HepG2 (cell line): ENCODE measurements around the gene CAPN2. TPM values are rescaled to one million over a fixed set of nuclear protein-coding genes. Genes with fewer than 3 reads are reported as not detected.

ENCODE experiments used
- ATAC-seq: fragments of 200-7000 bp; cut with Tn5 transposase; 3 replicates; pipeline ENCODE4 v1.9.1; 2020; ENCODE audit warnings: mild to moderate bottlenecking, moderate library complexity
- BruUV-seq: library from RNA; stranded (reverse); fragments of 400-500 nt; replicated peaks from 2 replicates; lab custom pipeline; 2021; lab: Mats Ljungman, UMichigan
- CTCF ChIA-PET: fragments of 300-600 bp; formaldehyde crosslinking; extraction: SDS; loops from one replicate; lab custom pipeline; 2021; ENCODE audit warnings: low total read pairs, inconsistent platforms, low intra/inter-chr PET ratio; lab: Yijun Ruan, JAX
- POLR2A ChIA-PET: fragments of 350-600 bp; sonication (Branson Sonifier 250); formaldehyde crosslinking; loops from one replicate; lab custom pipeline; 2020; ENCODE audit warnings: antibody characterized with exemption, inconsistent platforms; lab: Yijun Ruan, JAX
- DNase-seq: peaks from one replicate; pipeline ENCODE4 v3.0.0-alpha.2; 2015; ENCODE audit warnings: low spot score
- FAIRE-seq: peaks from 3 replicates; lab custom pipeline; 2011; peaks lifted over from hg19 to GRCh38; lab: Jason Lieb, UNC
- H2AFZ ChIP-seq: one replicate; pipeline ENCODE4 v1.6.1; 2011; ENCODE audit warnings: low read length, inconsistent platforms
- H3K27ac ChIP-seq: fragments of 300-600 bp; 3 replicates; pipeline ENCODE4 v1.8.0; 2011; ENCODE audit warnings: mixed run types, mild to moderate bottlenecking, mixed read lengths, low read length, inconsistent platforms; ENCODE audit not compliant: insufficient read depth; ENCODE audit errors: extremely low read length
- H3K27me3 ChIP-seq, 2 experiments: fragments of 200-600 bp in 1 of 2; 2 replicates in 1 of 2; 3 replicates in 1 of 2; pipeline versions ENCODE4 v1.6.0 to v1.8.0; 2011; ENCODE audit warnings: low read length in 2 of 2, mild to moderate bottlenecking in 2 of 2, moderate library complexity in 2 of 2, inconsistent platforms in 1 of 2; ENCODE audit not compliant: insufficient read depth in 2 of 2, control insufficient read depth in 1 of 2
- H3K36me3 ChIP-seq, 2 experiments: fragments of 200-600 bp in 1 of 2; replicated peaks in 1 of 2; 2 replicates in 1 of 2; 3 replicates in 1 of 2; pipeline versions ENCODE4 v1.5.1 to v1.8.0; 2011; ENCODE audit warnings: low read length in 2 of 2, inconsistent platforms in 1 of 2; ENCODE audit not compliant: insufficient read depth in 2 of 2, control insufficient read depth in 1 of 2
- H3K4me1 ChIP-seq: 2 replicates; pipeline ENCODE4 v1.5.1; 2012; ENCODE audit warnings: low read length, inconsistent platforms; ENCODE audit not compliant: insufficient read depth
- H3K4me2 ChIP-seq: 2 replicates; pipeline ENCODE4 v1.6.0; 2011; ENCODE audit warnings: low read depth, low read length, inconsistent platforms
- H3K4me3 ChIP-seq, 3 experiments: fragments of 200-600 bp in 1 of 3; sonication (generic), shearing (Covaris generic) in 1 of 3; replicated peaks in 1 of 3; 2 replicates each; pipeline ENCODE4 v1.5.1; 2011 to 2016; ENCODE audit warnings: low read length in 3 of 3, inconsistent platforms in 2 of 3, low read depth in 2 of 3, mild to moderate bottlenecking in 2 of 3, control low read depth in 1 of 3, mixed read lengths in 1 of 3; ENCODE audit not compliant: insufficient read depth in 1 of 3
- H3K79me2 ChIP-seq: one replicate; pipeline ENCODE4 v1.6.1; 2011; ENCODE audit warnings: low read length, inconsistent platforms; ENCODE audit not compliant: insufficient read depth
- H3K9ac ChIP-seq: 2 replicates; pipeline ENCODE4 v1.6.0; 2011; ENCODE audit warnings: mild to moderate bottlenecking, low read depth, low read length, inconsistent platforms; ENCODE audit not compliant: insufficient read depth
- H3K9me3 ChIP-seq: 2 replicates; pipeline ENCODE4 v1.5.1; 2012; ENCODE audit warnings: mild to moderate bottlenecking, low read length
- H4K20me1 ChIP-seq: 2 replicates; pipeline ENCODE4 v1.6.0; 2011; ENCODE audit warnings: inconsistent platforms, mild to moderate bottlenecking, low read length, moderate library complexity; ENCODE audit not compliant: insufficient read depth
- DZIP1 ChIP-seq: sonication (generic); formaldehyde crosslinking; IDR thresholded peaks from 2 replicates; pipeline ENCODE4 v1.5.0; 2020; ENCODE audit warnings: mild to moderate bottlenecking, missing genetic modification reagents
- FOXA3 ChIP-seq: IDR thresholded peaks from 2 replicates; pipeline ENCODE4 v1.6.1; 2016; ENCODE audit warnings: missing genetic modification reagents, missing compliant biosample characterization
- KLF13 ChIP-seq: sonication (generic); formaldehyde crosslinking; IDR thresholded peaks from 2 replicates; pipeline ENCODE4 v1.4.0; 2020; ENCODE audit warnings: mild to moderate bottlenecking, missing genetic modification reagents
- MTF1 ChIP-seq: sonication (generic); formaldehyde crosslinking; IDR thresholded peaks from 2 replicates; pipeline ENCODE4 v1.5.0; 2020; ENCODE audit warnings: missing genetic modification reagents
- NCOR1 ChIP-seq: fragments of 200-600 bp; sonication (generic); IDR thresholded peaks from 2 replicates; pipeline ENCODE4 v1.7.0; 2017; ENCODE audit warnings: antibody characterized with exemption, low read length, borderline replicate concordance
- PHB2 ChIP-seq: fragments of 450-650 bp; IDR thresholded peaks from 2 replicates; pipeline ENCODE4 v1.6.1; 2018; ENCODE audit not compliant: partially characterized antibody
- POLR2A ChIP-seq, 2 experiments: IDR thresholded peaks; 2 replicates each; pipeline ENCODE4 v1.6.1; 2011; ENCODE audit warnings: low read depth in 2 of 2, low read length in 2 of 2, mild to moderate bottlenecking in 1 of 2, moderate library complexity in 1 of 2; ENCODE audit not compliant: insufficient read depth in 1 of 2
- RBM39 ChIP-seq: fragments of 200-400 bp; formaldehyde crosslinking; IDR thresholded peaks from one replicate; pipeline ENCODE4 v1.6.1; 2018; ENCODE audit warnings: antibody characterized with exemption, mild to moderate bottlenecking, low read depth, low read length; ENCODE audit not compliant: poor library complexity, severe bottlenecking
- SIN3A ChIP-seq: IDR thresholded peaks from 2 replicates; pipeline ENCODE4 v1.6.1; 2011; ENCODE audit warnings: low read depth, mild to moderate bottlenecking, control low read depth, low read length, borderline replicate concordance
- SSRP1 ChIP-seq: IDR thresholded peaks from 2 replicates; pipeline ENCODE4 v1.6.1; 2016; ENCODE audit warnings: control low read depth
- STAG1 ChIP-seq: sonication (generic); formaldehyde crosslinking; IDR thresholded peaks from 2 replicates; pipeline ENCODE4 v1.4.0; 2020; ENCODE audit warnings: missing genetic modification reagents
- ZFP36L2 ChIP-seq: sonication (generic); formaldehyde crosslinking; IDR thresholded peaks from 2 replicates; pipeline ENCODE4 v1.4.0; 2020; ENCODE audit warnings: missing genetic modification reagents
- ZNF343 ChIP-seq: sonication (generic); formaldehyde crosslinking; IDR thresholded peaks from 2 replicates; pipeline ENCODE4 v1.4.0; 2020; ENCODE audit warnings: mild to moderate bottlenecking, missing genetic modification reagents
- WGBS: methylation state at CpG from one replicate; pipeline ENCODE4 v1.1.6; 2017; ENCODE audit warnings: low lambda C conversion rate; 5-methylcytosine and 5-hydroxymethylcytosine counted together
- in situ Hi-C: cut with HindIII; loops from 2 replicates; pipeline ENCODE4 v1.10.0; 2017; ENCODE audit warnings: low pct_unique_long_range_greater_than_20kb; ENCODE audit not compliant: extremely low pct_ligation_motif_present
- intact Hi-C: fragments of 100-400 bp; cut with micrococcal nuclease; formaldehyde crosslinking; loops from one replicate; pipeline ENCODE4 v1.10.0; 2022; ENCODE audit not compliant: unreplicated experiment
- polyA plus RNA-seq, 8 experiments: library from polyadenylated mRNA; depleted of rRNA in 3 of 8; stranded (reverse) in 7 of 8; unstranded in 1 of 8; fragments of >200 nt; fragmentation: Illumina TruSeq in 4 of 8; extraction: Trizol in 4 of 8; gene quantifications; 2 replicates each; pipeline versions ENCODE4 v1.2.1 to v1.2.3, GENCODE V29; 2011 to 2016; ENCODE audit warnings: low read depth in 4 of 8, missing spikeins in 1 of 8, mixed read lengths in 1 of 8; ENCODE audit not compliant: insufficient read depth in 1 of 8
- total RNA-seq, 5 experiments: library from RNA; depleted of rRNA; stranded (reverse); fragments of >200 nt; fragmentation: Illumina TruSeq; extraction: Trizol; gene quantifications; 2 replicates each; pipeline ENCODE4 v1.2.3, GENCODE V29; 2016; ENCODE audit warnings: low read depth in 1 of 5
- TF ChIP-seq, protein P1 (sequence below): sonication (generic); formaldehyde crosslinking; IDR thresholded peaks from 2 replicates; pipeline ENCODE4 v1.8.0; 2022; ENCODE audit warnings: mild to moderate bottlenecking, missing genetic modification reagents

Gene CAPN2
- total and polyA plus RNA-seq, 2 of the 13 experiments (the other 11 are each of a cell fraction or from before 2014, with no cell fraction given): 6.2 to 7.4 TPM

GRCh38 chr1:223784541-223784940 lies 72.2 kb downstream of the CAPN2 start (continued):
- TF ChIP-seq DZIP1 (CRISPR knock-in tag) (no peak), MTF1 (no peak)

GRCh38 chr1:223785808-223786207 lies 73.5 kb downstream of the CAPN2 start:
- Histone ChIP-seq H4K20me1 (no peaks in the 10 kb centered on the region), H3K9me3 (no peaks in the 10 kb centered on the region), H3K27ac (no peak overlapping the region), H2AFZ (no peak overlapping the region), H3K4me3 (no peak overlapping the region), H3K36me3 (peaks cover 0 to 25% of the 10 kb centered on the region in 2 experiments; a peak in 2 of 5 replicates), H3K4me1 (peaks cover 6% of the 10 kb centered on the region), H3K27me3 (no peaks in the 10 kb centered on the region), H3K9ac (no peak overlapping the region), H3K79me2 (no peaks in the 10 kb centered on the region), H3K4me2 (no peak overlapping the region)
- ChIA-PET CTCF (no interaction called here), POLR2A (no interaction called here)
- TF ChIP-seq PHB2 (no peak), POLR2A (IDR thresholded peaks at IDR 0.05; ENCODE audit: insufficient read depth in 1 of 2, low read depth in 2 of 2, low read length in 2 of 2) (no peak), FOXA3 (CRISPR knock-in tag) (no peak), SIN3A (no peak), ZFP36L2 (CRISPR knock-in tag) (no peak), NCOR1 (no peak), STAG1 (CRISPR knock-in tag) (no peak), ZNF343 (CRISPR knock-in tag) (no peak), SSRP1 (no peak), RBM39 (no peak), KLF13 (no peak)
- TF ChIP-seq, protein P1, sequence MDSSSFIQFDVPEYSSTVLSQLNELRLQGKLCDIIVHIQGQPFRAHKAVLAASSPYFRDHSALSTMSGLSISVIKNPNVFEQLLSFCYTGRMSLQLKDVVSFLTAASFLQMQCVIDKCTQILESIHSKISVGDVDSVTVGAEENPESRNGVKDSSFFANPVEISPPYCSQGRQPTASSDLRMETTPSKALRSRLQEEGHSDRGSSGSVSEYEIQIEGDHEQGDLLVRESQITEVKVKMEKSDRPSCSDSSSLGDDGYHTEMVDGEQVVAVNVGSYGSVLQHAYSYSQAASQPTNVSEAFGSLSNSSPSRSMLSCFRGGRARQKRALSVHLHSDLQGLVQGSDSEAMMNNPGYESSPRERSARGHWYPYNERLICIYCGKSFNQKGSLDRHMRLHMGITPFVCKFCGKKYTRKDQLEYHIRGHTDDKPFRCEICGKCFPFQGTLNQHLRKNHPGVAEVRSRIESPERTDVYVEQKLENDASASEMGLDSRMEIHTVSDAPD: no peak
- no peak for DNase-seq
- WGBS: 93% methylated on average over 5 of the region's 5 CpGs
- FAIRE-seq: no peak
- intact Hi-C loops: no loop called here
- in situ Hi-C loops: no loop called here
- ATAC-seq: no peak
- BruUV-seq: no TSS peak
